CD14-positive monocyte (primary cell): Measurements from ENCODE around the gene PDE4D. TPM values are rescaled to one million over a fixed set of nuclear protein-coding genes. Genes with fewer than 3 reads are reported as not detected.

Experiments
- DNase-seq, 3 donors: peaks; one replicate each; pipeline ENCODE4 v3.0.0-alpha.2; 2011 to 2022
- H2AFZ ChIP-seq: 2 replicates; pipeline ENCODE4 v1.6.0; 2012; ENCODE audit warnings: mild to moderate bottlenecking, low read depth, low read length, inconsistent platforms; ENCODE audit not compliant: insufficient read depth, poor library complexity, severe bottlenecking
- H3K27ac ChIP-seq, 2 donors: 1 replicate in 1 of 2; 2 replicates in 1 of 2; pipeline ENCODE4 v1.5.1; 2012 to 2013; ENCODE audit warnings: low read length in 2 of 2, control low read depth in 1 of 2, inconsistent platforms in 1 of 2, low read depth in 1 of 2, mild to moderate bottlenecking in 1 of 2
- H3K27me3 ChIP-seq, 2 donors: one replicate each; pipeline versions ENCODE4 v1.6.0 to v1.6.1; 2011 to 2013; ENCODE audit warnings: low read length in 2 of 2; ENCODE audit not compliant: control insufficient read depth in 2 of 2, insufficient read depth in 2 of 2
- H3K36me3 ChIP-seq, 2 donors: replicated peaks in 1 of 2; 1 replicate in 1 of 2; 2 replicates in 1 of 2; pipeline versions ENCODE4 v1.5.1 to v1.6.1; 2012 to 2013; ENCODE audit warnings: low read length in 2 of 2, control low read depth in 1 of 2, inconsistent platforms in 1 of 2, mild to moderate bottlenecking in 1 of 2; ENCODE audit not compliant: insufficient read depth in 2 of 2, control insufficient read depth in 1 of 2
- H3K4me1 ChIP-seq, 2 donors: 1 replicate in 1 of 2; 2 replicates in 1 of 2; pipeline versions ENCODE4 v1.5.1 to v1.6.1; 2012 to 2013; ENCODE audit warnings: low read length in 2 of 2, control low read depth in 1 of 2, inconsistent platforms in 1 of 2, mild to moderate bottlenecking in 1 of 2, moderate library complexity in 1 of 2; ENCODE audit not compliant: insufficient read depth in 2 of 2, control insufficient read depth in 1 of 2
- H3K4me2 ChIP-seq: replicated peaks from 2 replicates; pipeline ENCODE3; 2012; ENCODE audit warnings: low read length, moderate library complexity, mild to moderate bottlenecking; ENCODE audit not compliant: poor library complexity, severe bottlenecking; ENCODE audit errors: extremely low read depth
- H3K4me3 ChIP-seq, 3 experiments: fragments of 200-600 bp in 1 of 3; sonication (generic) in 1 of 3; replicated peaks in 1 of 3; 1 replicate in 2 of 3; 2 replicates in 1 of 3; pipeline ENCODE4 v1.5.1; 2011 to 2013; ENCODE audit warnings: low read length in 3 of 3, mild to moderate bottlenecking in 3 of 3, control low read depth in 2 of 3, low read depth in 2 of 3, inconsistent platforms in 1 of 3, moderate library complexity in 1 of 3
- H3K79me2 ChIP-seq: 2 replicates; pipeline ENCODE4 v1.6.0; 2012; ENCODE audit warnings: mild to moderate bottlenecking, control low read depth, inconsistent platforms, low read length, moderate library complexity; ENCODE audit not compliant: insufficient read depth
- H3K9ac ChIP-seq: 2 replicates; pipeline ENCODE4 v1.6.0; 2017; ENCODE audit warnings: low read length, mild to moderate bottlenecking; ENCODE audit not compliant: insufficient read depth, poor library complexity, severe bottlenecking
- H3K9me3 ChIP-seq, 2 donors: replicated peaks in 1 of 2; 1 replicate in 1 of 2; 2 replicates in 1 of 2; pipeline versions ENCODE4 v1.5.1 to v1.6.1; 2012 to 2013; ENCODE audit warnings: low read length in 2 of 2, control low read depth in 1 of 2; ENCODE audit not compliant: control insufficient read depth in 1 of 2, insufficient read depth in 1 of 2
- H4K20me1 ChIP-seq: 2 replicates; pipeline ENCODE4 v1.6.0; 2012; ENCODE audit warnings: mild to moderate bottlenecking, low read length, control low read depth, moderate library complexity; ENCODE audit not compliant: insufficient read depth
- H3K27ac Mint-ChIP-seq, 7 donors: one replicate each; pipeline ENCODE4 v1.8.0; 2020; ENCODE audit warnings: mild to moderate bottlenecking in 7 of 7, mixed read lengths in 7 of 7, moderate library complexity in 6 of 7, inconsistent platforms in 2 of 7
- H3K27me3 Mint-ChIP-seq, 3 donors: one replicate each; pipeline ENCODE4 v1.8.0; 2021 to 2022; ENCODE audit warnings: low read depth in 3 of 3, mild to moderate bottlenecking in 3 of 3, mixed read lengths in 3 of 3, moderate library complexity in 3 of 3, inconsistent platforms in 1 of 3
- H3K36me3 Mint-ChIP-seq, 2 donors: one replicate each; pipeline ENCODE4 v1.8.0; 2020; ENCODE audit warnings: mixed read lengths in 2 of 2, inconsistent platforms in 1 of 2, mild to moderate bottlenecking in 1 of 2
- H3K4me1 Mint-ChIP-seq: one replicate; pipeline ENCODE4 v1.8.0; 2020; ENCODE audit warnings: mild to moderate bottlenecking, mixed read lengths
- H3K4me3 Mint-ChIP-seq, 2 donors: one replicate each; pipeline ENCODE4 v1.8.0; 2020; ENCODE audit warnings: mild to moderate bottlenecking in 2 of 2, mixed read lengths in 2 of 2, moderate library complexity in 1 of 2
- H3K9me3 Mint-ChIP-seq, 7 donors: one replicate each; pipeline ENCODE4 v1.8.0; 2020 to 2022; ENCODE audit warnings: mixed read lengths in 7 of 7, mild to moderate bottlenecking in 6 of 7, moderate library complexity in 6 of 7, inconsistent platforms in 2 of 7
- CTCF ChIP-seq: fragments of 200-600 bp; IDR thresholded peaks from one replicate; pipeline ENCODE4 v1.8.0; 2022; ENCODE audit warnings: antibody characterized with exemption, mild to moderate bottlenecking
- WGBS: methylation state at CpG from one replicate; pipeline ENCODE4 v1.1.5; 2013; ENCODE audit warnings: missing lambda C conversion rate; ENCODE audit not compliant: insufficient coverage; 5-methylcytosine and 5-hydroxymethylcytosine counted together
- intact Hi-C, 2 donors: fragments of 100-400 bp; cut with micrococcal nuclease; formaldehyde crosslinking; loops; one replicate each; pipeline versions ENCODE4 v1.15.0 to v1.15.1; 2023
- polyA plus RNA-seq, 3 donors: library from polyadenylated mRNA; depleted of rRNA in 1 of 3; unstranded in 2 of 3; stranded (reverse) in 1 of 3; fragments of 300-500 nt in 2 of 3; fragments of >200 nt in 1 of 3; fragmentation: Illumina TruSeq in 2 of 3; gene quantifications; 1 replicate in 2 of 3; 2 replicates in 1 of 3; pipeline ENCODE4 v1.2.3, GENCODE V29; 2012 to 2021

Gene PDE4D
- polyA plus RNA-seq, 3 donors, result 1.9 to 3.4 (median 2.8) TPM

GRCh38 chr5:58985759-58986158 is 907.8 kb downstream of the PDE4D start:
- no peaks in the 10 kb centered on the region for H4K20me1 ChIP-seq
- H3K27me3 Mint-ChIP-seq, result no peaks in the 10 kb centered on the region
- no peak overlapping the region for H3K4me3 ChIP-seq
- 41% methylated on average over 2 of the region's 4 CpGs for WGBS
- H3K79me2 ChIP-seq, result no peaks in the 10 kb centered on the region
- no peak overlapping the region for H3K27ac ChIP-seq
- H3K36me3 ChIP-seq, result peaks cover 12 to 44% of the 10 kb centered on the region in 2 donors
- no peak for TF ChIP-seq CTCF
- no peak overlapping the region for H3K9ac ChIP-seq
- peaks cover 21 to 44% of the 10 kb centered on the region in 2 donors for H3K36me3 Mint-ChIP-seq
- intact Hi-C loops, result no loop called here
- no peak overlapping the region for H3K4me3 Mint-ChIP-seq
- H3K4me2 ChIP-seq, result no peak overlapping the region
- no peak for DNase-seq
- no peaks in the 10 kb centered on the region for H3K27me3 ChIP-seq
- no peaks in the 10 kb centered on the region for H3K4me1 Mint-ChIP-seq
- H3K4me1 ChIP-seq, result no peaks in the 10 kb centered on the region
- no peak overlapping the region for H3K27ac Mint-ChIP-seq
- H3K9me3 ChIP-seq, result no peaks in the 10 kb centered on the region
- no peaks in the 10 kb centered on the region for H3K9me3 Mint-ChIP-seq
- no peak overlapping the region for H2AFZ ChIP-seq

DNA sequence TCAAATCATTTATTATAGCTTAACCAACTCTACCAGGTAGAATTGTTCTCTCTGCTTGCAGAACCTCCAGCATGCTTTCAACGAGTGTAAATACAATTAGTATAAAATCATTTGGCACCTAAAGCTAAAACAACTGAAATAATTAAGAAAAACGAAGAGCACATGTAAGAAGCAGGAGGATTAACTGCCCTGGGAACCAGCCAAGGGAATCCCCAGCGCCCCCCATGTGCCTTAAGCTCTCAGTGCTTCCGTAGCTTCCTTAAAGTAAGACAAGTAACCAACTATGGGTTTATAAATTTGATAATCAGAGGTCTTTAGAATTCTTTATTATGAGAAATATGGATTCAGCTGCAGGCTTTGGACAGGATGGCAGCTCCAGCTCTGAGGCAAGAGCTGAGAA is 908.2 kb downstream of the PDE4D start:
- Histone ChIP-seq H3K36me3 (peaks cover 12 to 49% of the 10 kb centered on the region in 2 donors), H3K27ac (no peak overlapping the region), H3K4me1 (no peaks in the 10 kb centered on the region), H3K9ac (no peak overlapping the region), H2AFZ (no peak overlapping the region), H3K27me3 (no peaks in the 10 kb centered on the region), H3K9me3 (no peaks in the 10 kb centered on the region), H3K4me2 (no peak overlapping the region), H3K4me3 (no peak overlapping the region), H3K79me2 (no peaks in the 10 kb centered on the region), H4K20me1 (no peaks in the 10 kb centered on the region)
- no peak for TF ChIP-seq CTCF
- Mint-ChIP-seq H3K4me1 (no peaks in the 10 kb centered on the region), H3K36me3 (peaks cover 21 to 41% of the 10 kb centered on the region in 2 donors), H3K4me3 (no peak overlapping the region), H3K27ac (no peak overlapping the region), H3K9me3 (no peaks in the 10 kb centered on the region), H3K27me3 (no peaks in the 10 kb centered on the region)
- DNase-seq, result no peak
- 67% methylated on average over 1 of the region's 4 CpGs for WGBS
- intact Hi-C loops, result no loop called here
